ENCODE data around the gene RTKN2.

RTKN2 gene

GRCh38 chr10:62214364-62214874 lies 54.2 kb downstream of the RTKN2 start:
- no peak for DNase-seq

GRCh38 chr10:62205750-62206399 lies 62.8 kb downstream of the RTKN2 start:
- DNase-seq: no peak

- DNase-seq: peak; percentile 6
Observed at GRCh38 chr10:62199584-62199983, 69.1 kb downstream of the RTKN2 start.

- no peak for DNase-seq
Observed at GRCh38 chr10:62196528-62196927, 72.1 kb downstream of the RTKN2 start.

GRCh38 chr10:62195675-62195926 lies 73.0 kb downstream of the RTKN2 start:
- DNase-seq: no peak

DNA sequence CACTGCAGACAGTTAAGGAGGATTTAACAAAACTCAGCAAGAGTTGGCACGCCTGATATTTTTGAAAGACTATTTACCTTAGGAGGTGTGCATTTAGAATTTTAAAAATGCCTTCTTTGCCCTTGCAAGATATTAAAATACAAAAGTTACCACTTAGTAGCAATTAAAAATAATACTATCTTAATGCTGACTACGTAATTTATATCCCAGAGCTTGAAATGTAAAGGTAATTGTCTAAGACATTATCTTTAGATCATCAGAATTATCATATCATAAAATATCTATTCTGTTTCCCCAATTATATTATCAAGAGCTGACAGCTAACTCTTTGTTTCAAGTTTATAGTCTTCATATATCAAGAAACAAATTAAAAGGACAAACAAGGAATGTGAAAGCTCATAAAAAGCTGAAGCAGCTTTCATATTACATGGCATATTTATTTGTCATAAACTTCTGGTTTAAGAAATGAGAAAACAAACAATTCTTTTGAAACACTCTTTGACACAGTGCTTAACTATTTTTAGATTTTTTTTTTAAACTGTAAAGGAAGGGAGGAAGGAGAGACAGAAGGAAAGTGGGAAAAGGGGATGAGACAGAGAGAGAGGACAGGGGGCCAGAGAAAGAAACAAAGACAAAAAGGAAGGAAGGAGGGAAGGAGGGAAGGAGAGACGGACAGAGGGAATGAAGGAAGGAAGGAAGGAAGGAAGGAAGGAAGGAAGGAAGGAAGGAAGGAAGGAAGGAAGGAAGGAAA lies 73.5 kb downstream of the RTKN2 start:
- DNase-seq: no peak

GRCh38 chr10:62193479-62193878 lies 75.2 kb downstream of the RTKN2 start:
- DNase-seq: no peak

GRCh38 chr10:62189131-62189530 lies 79.5 kb downstream of the RTKN2 start:
- DNase-seq: no peak

DNA sequence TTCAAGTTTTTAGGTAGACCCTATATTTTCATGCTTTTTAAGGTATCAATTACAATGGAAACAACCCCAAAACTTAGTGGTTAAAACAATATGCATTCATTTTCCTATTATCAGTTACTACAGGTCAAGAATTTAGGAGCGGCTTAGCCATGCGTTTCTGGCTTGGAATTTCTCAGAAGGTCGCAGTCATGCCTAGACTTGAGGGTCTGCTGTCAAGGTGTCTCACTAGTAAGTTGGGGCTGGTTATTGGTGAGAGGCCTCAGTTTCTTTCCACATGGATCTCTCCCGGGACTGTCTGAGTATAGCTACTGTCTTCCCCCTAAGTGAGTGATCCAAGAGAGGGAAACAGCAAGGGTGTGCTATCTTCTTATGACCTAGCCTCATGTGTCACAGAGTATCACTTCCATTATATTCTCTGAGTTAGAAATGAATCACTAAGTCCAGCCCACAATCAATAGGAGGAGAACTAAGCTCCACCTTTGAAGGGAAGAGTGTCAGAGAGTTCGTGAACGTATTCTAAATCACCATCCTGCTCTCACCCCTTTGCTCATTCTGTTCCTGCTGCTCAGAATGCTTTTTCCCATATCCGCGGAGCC lies 80.5 kb downstream of the RTKN2 start:
- DNase-seq: peak; percentile 4

- DNase-seq: no peak
Observed at GRCh38 chr10:62186999-62187675, 81.5 kb downstream of the RTKN2 start.

DNA sequence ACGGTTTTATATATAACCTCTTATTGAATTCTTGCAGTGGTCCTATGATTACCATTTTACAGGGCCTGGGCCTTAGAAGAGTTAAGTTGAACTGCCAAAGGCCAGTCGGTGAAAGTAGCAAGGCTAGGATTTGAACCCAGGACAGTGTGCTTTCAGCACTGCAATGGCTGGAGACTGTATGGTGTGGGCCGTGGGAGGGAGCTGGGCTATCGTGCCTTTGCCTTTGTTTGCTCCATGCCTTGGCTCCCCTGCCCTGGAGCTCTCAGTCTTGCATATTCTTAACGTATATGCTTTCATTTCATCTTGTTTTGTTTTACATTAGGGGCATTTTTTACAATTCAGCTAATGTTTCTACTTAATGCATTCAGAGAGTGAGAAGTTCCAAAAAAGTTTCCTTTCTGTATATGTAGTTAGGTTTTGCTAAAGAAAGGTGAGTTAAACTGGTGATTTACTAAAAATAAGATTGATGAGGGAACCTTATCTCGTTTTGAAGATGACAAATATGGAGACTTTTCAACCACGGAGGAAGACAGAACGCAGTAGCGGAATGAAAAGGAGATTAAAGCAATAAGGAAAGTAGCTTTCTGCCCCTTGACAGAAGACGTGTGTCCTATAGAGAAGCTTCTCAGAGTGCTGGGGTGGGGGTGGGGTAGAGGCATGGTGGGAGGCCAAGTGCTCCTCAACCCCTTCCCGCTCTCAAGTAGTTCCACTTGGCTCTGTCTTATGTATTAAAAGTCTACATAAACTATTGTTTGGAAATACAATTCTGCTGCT lies 82.5 kb downstream of the RTKN2 start:
- no peak for DNase-seq

- no peak for DNase-seq
Observed at GRCh38 chr10:62183857-62184795, 84.5 kb downstream of the RTKN2 start.

- DNase-seq: no peak
Observed at GRCh38 chr10:62183442-62183841, 85.2 kb downstream of the RTKN2 start.

GRCh38 chr10:62182595-62182994 lies 86.0 kb downstream of the RTKN2 start:
- no peak for DNase-seq

- no peak for DNase-seq
Observed at GRCh38 chr10:62182171-62182570, 86.5 kb downstream of the RTKN2 start.

DNA sequence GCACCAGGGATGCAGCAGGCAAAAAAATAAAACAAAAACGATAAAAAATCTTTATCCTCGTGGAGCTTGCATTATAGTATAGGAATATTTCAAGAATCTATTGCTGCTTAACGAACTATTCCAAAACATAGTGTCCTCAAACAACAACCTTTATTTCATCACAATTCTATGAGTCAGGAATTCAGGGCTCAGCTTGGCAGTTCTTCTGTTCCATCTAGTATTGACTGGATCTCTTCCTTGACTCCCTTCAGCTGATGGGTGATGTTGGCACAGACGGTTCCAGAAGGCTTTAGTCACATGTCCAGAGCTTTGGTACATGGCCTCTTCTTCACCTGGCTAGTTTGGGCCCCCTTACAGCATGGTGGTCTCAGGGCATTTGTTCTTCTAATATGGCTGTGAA lies 88.0 kb downstream of the RTKN2 start:
- DNase-seq: no peak

DNA sequence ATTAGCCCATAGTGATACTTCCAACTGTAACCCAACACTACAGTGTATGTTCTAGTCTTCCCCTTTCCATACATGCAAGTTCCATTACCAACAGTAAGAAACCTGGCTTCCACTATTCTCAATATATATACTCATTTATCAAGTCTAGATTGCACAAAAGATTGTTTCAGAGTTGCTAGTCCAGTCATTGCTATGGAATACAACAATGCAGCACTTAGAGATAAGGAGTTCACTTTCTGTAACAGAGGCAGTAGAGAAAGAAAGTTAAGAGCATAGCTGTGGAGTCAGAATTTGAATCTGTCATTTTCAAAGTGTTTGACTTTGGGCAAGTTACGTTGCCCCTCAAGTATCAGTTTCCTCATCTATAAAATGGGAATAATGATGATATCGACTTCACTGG lies 90.1 kb downstream of the RTKN2 start:
- DNase-seq: no peak

GRCh38 chr10:62177111-62177510 lies 91.5 kb downstream of the RTKN2 start:
- no peak for DNase-seq

- peak; percentile 53 for DNase-seq
Observed at GRCh38 chr10:62175251-62175650, 93.4 kb downstream of the RTKN2 start.

GRCh38 chr10:62172465-62172864 lies 96.2 kb downstream of the RTKN2 start:
- DNase-seq: no peak

- no peak for DNase-seq
Observed at GRCh38 chr10:62171791-62172190, 96.9 kb downstream of the RTKN2 start.

DNA sequence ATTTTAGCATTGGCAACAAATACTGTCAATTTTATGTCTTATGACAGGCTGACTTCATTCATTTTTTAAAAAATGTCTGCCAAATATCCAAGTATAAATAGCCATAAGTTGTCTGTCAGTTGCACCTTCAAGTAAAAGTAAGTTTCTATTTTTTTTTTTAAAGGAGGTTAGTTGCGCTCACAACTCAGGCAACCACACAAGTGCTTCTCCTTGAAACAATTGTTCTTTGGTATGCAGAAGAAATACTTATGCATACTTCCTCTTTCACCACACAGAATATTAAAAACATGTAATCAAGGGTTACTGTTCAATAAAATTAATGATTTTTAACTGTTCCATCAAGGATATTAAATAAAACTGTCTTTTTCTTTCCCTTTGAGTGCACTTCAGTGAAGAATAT lies 97.9 kb downstream of the RTKN2 start:
- no peak for DNase-seq
